HepG2 (cell line): ENCODE results near the gene EBF4. TPM values are rescaled to one million over a fixed set of nuclear protein-coding genes. Genes with fewer than 3 reads are reported as not detected.

Experiments used
- CCAR2 ChIP-seq: fragments of 200-400 bp; formaldehyde crosslinking; optimal IDR thresholded peaks from 2 replicates; pipeline ENCODE3; 2018; ENCODE audit warnings: low read depth, mild to moderate bottlenecking, low read length, moderate library complexity
- DBP ChIP-seq: sonication (generic); formaldehyde crosslinking; IDR thresholded peaks from 2 replicates; pipeline ENCODE4 v1.4.0; 2020; ENCODE audit warnings: missing genetic modification reagents; ENCODE audit errors: not compliant biosample characterization
- DNMT1 ChIP-seq: sonication (generic); formaldehyde crosslinking; IDR thresholded peaks from 2 replicates; pipeline ENCODE4 v1.5.1; 2020; ENCODE audit warnings: mild to moderate bottlenecking, missing genetic modification reagents
- ELF3 ChIP-seq: IDR thresholded peaks from 2 replicates; pipeline ENCODE4 v1.6.1; 2016; ENCODE audit warnings: missing genetic modification reagents, missing compliant biosample characterization
- FOXM1 ChIP-seq: sonication (generic); formaldehyde crosslinking; IDR thresholded peaks from 2 replicates; pipeline ENCODE4 v1.5.0; 2020; ENCODE audit warnings: missing genetic modification reagents
- GMEB2 ChIP-seq: IDR thresholded peaks from 2 replicates; pipeline ENCODE4 v1.6.1; 2016; ENCODE audit warnings: missing biosample characterization, missing genetic modification reagents, low read depth
- MZF1 ChIP-seq: sonication (generic); formaldehyde crosslinking; IDR thresholded peaks from 2 replicates; pipeline ENCODE4 v1.8.1; 2023; ENCODE audit warnings: mild to moderate bottlenecking, missing genetic modification reagents, borderline replicate concordance
- NAIF1 ChIP-seq: sonication (generic); formaldehyde crosslinking; IDR thresholded peaks from 2 replicates; pipeline ENCODE4 v1.5.0; 2020; ENCODE audit warnings: mild to moderate bottlenecking, missing genetic modification reagents, borderline replicate concordance
- NR1H2 ChIP-seq: sonication (generic); formaldehyde crosslinking; IDR thresholded peaks from 2 replicates; pipeline ENCODE4 v1.8.1; 2022; ENCODE audit warnings: low read depth, missing genetic modification reagents, borderline replicate concordance
- NR2F1 ChIP-seq, 2 experiments: fragments of 450-650 bp in 1 of 2; formaldehyde crosslinking in 1 of 2; IDR thresholded peaks; 2 replicates each; pipeline versions ENCODE4 v1.5.0 to v1.6.1; 2016 to 2020; ENCODE audit warnings: mild to moderate bottlenecking in 1 of 2, missing compliant biosample characterization in 1 of 2, missing genetic modification reagents in 1 of 2, moderate library complexity in 1 of 2
- PHF21A ChIP-seq: sonication (generic); formaldehyde crosslinking; IDR thresholded peaks from 2 replicates; pipeline ENCODE4 v1.5.0; 2020; ENCODE audit warnings: mild to moderate bottlenecking, missing genetic modification reagents
- PITX1 ChIP-seq: sonication (generic); formaldehyde crosslinking; IDR thresholded peaks from 2 replicates; pipeline ENCODE4 v1.5.1; 2020; ENCODE audit warnings: mild to moderate bottlenecking, missing genetic modification reagents
- RNF2 ChIP-seq: fragments of 450-650 bp; conservative IDR thresholded peaks from 2 replicates; pipeline ENCODE4 v1.6.1; 2016; ENCODE audit warnings: low read depth
- SMAD3 ChIP-seq: sonication (generic); formaldehyde crosslinking; IDR thresholded peaks from 2 replicates; pipeline ENCODE4 v1.4.0; 2020; ENCODE audit warnings: missing genetic modification reagents
- ZBTB21 ChIP-seq: sonication (generic); formaldehyde crosslinking; IDR thresholded peaks from 2 replicates; pipeline ENCODE4 v1.4.0; 2020; ENCODE audit warnings: missing genetic modification reagents
- ZNF569 ChIP-seq: sonication (generic); formaldehyde crosslinking; IDR thresholded peaks from 2 replicates; pipeline ENCODE4 v1.5.0; 2020; ENCODE audit warnings: mild to moderate bottlenecking, missing genetic modification reagents, moderate library complexity, borderline replicate concordance
- ZNF570 ChIP-seq: sonication (generic); formaldehyde crosslinking; IDR thresholded peaks from 2 replicates; pipeline ENCODE4 v1.4.0; 2020; ENCODE audit warnings: mild to moderate bottlenecking, missing genetic modification reagents, borderline replicate concordance
- ZNF768 ChIP-seq: sonication (generic); formaldehyde crosslinking; IDR thresholded peaks from 2 replicates; pipeline ENCODE4 v1.4.0; 2020; ENCODE audit warnings: missing genetic modification reagents
- ZNF781 ChIP-seq: sonication (generic); formaldehyde crosslinking; IDR thresholded peaks from 2 replicates; pipeline ENCODE4 v1.5.1; 2020; ENCODE audit warnings: borderline replicate concordance, mild to moderate bottlenecking, missing genetic modification reagents; ENCODE audit errors: not compliant biosample characterization
- ZNF891 ChIP-seq: sonication (generic); formaldehyde crosslinking; IDR thresholded peaks from 2 replicates; pipeline ENCODE4 v1.5.0; 2020; ENCODE audit warnings: mild to moderate bottlenecking, missing genetic modification reagents
- polyA plus RNA-seq, 8 experiments: library from polyadenylated mRNA; depleted of rRNA in 3 of 8; stranded (reverse) in 7 of 8; unstranded in 1 of 8; fragments of >200 nt; fragmentation: Illumina TruSeq in 4 of 8; extraction: Trizol in 4 of 8; gene quantifications; 2 replicates each; pipeline versions ENCODE4 v1.2.1 to v1.2.3, GENCODE V29; 2011 to 2016; ENCODE audit warnings: low read depth in 4 of 8, missing spikeins in 1 of 8, mixed read lengths in 1 of 8; ENCODE audit not compliant: insufficient read depth in 1 of 8
- total RNA-seq, 5 experiments: library from RNA; depleted of rRNA; stranded (reverse); fragments of >200 nt; fragmentation: Illumina TruSeq; extraction: Trizol; gene quantifications; 2 replicates each; pipeline ENCODE4 v1.2.3, GENCODE V29; 2016; ENCODE audit warnings: low read depth in 1 of 5
- TF ChIP-seq, protein P1 (sequence below): sonication (generic); formaldehyde crosslinking; IDR thresholded peaks from 2 replicates; pipeline ENCODE4 v1.5.0; 2020; ENCODE audit warnings: missing genetic modification reagents
- TF ChIP-seq, protein P2 (sequence below): sonication (generic); formaldehyde crosslinking; IDR thresholded peaks from 2 replicates; pipeline ENCODE4 v1.5.0; 2020; ENCODE audit warnings: mild to moderate bottlenecking, missing genetic modification reagents
- TF ChIP-seq, protein P3 (sequence below): sonication (generic); formaldehyde crosslinking; IDR thresholded peaks from 2 replicates; pipeline ENCODE4 v1.8.0; 2023; ENCODE audit warnings: mild to moderate bottlenecking, missing genetic modification reagents

Gene EBF4
- total and polyA plus RNA-seq, 2 of the 13 experiments (the other 11 are each of a cell fraction or from before 2014, with no cell fraction given), result 0.84 to 2.2 TPM

- TF ChIP-seq NAIF1 (CRISPR knock-in tag) (no peak), SMAD3 (CRISPR knock-in tag) (no peak), ZNF781 (CRISPR knock-in tag) (no peak), CCAR2 (no peak), ZNF570 (CRISPR knock-in tag) (no peak), ZNF768 (CRISPR knock-in tag) (0 out of 2 replicates have a peak, but pooled peaks have one; percentile 2), ELF3 (CRISPR knock-in tag) (0 out of 2 replicates have a peak, but pooled peaks have one; percentile 25), MZF1 (CRISPR knock-in tag) (no peak), NR2F1 (CRISPR knock-in tag; IDR thresholded peaks at IDR 0.05) (0 out of 4 replicates have a peak, but pooled peaks of 1 of the 2 experiments have one; percentile 7), FOXM1 (no peak), DBP (CRISPR knock-in tag) (no peak), PITX1 (no peak), ZBTB21 (CRISPR knock-in tag) (no peak), RNF2 (no peak), DNMT1 (CRISPR knock-in tag) (no peak), PHF21A (CRISPR knock-in tag) (no peak), ZNF891 (CRISPR knock-in tag) (no peak), NR1H2 (CRISPR knock-in tag) (no peak), ZNF569 (CRISPR knock-in tag) (no peak), GMEB2 (CRISPR knock-in tag) (no peak)
- TF ChIP-seq, protein P1, sequence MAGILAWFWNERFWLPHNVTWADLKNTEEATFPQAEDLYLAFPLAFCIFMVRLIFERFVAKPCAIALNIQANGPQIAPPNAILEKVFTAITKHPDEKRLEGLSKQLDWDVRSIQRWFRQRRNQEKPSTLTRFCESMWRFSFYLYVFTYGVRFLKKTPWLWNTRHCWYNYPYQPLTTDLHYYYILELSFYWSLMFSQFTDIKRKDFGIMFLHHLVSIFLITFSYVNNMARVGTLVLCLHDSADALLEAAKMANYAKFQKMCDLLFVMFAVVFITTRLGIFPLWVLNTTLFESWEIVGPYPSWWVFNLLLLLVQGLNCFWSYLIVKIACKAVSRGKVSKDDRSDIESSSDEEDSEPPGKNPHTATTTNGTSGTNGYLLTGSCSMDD (CRISPR knock-in tag), result peak; percentile 77; the same call in 1 of the 2 replicates
- TF ChIP-seq, protein P2, sequence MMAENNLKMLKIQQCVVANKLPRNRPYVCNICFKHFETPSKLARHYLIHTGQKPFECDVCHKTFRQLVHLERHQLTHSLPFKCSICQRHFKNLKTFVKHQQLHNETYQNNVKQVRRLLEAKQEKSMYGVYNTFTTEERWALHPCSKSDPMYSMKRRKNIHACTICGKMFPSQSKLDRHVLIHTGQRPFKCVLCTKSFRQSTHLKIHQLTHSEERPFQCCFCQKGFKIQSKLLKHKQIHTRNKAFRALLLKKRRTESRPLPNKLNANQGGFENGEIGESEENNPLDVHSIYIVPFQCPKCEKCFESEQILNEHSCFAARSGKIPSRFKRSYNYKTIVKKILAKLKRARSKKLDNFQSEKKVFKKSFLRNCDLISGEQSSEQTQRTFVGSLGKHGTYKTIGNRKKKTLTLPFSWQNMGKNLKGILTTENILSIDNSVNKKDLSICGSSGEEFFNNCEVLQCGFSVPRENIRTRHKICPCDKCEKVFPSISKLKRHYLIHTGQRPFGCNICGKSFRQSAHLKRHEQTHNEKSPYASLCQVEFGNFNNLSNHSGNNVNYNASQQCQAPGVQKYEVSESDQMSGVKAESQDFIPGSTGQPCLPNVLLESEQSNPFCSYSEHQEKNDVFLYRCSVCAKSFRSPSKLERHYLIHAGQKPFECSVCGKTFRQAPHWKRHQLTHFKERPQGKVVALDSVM, result no peak
- TF ChIP-seq, protein P3, sequence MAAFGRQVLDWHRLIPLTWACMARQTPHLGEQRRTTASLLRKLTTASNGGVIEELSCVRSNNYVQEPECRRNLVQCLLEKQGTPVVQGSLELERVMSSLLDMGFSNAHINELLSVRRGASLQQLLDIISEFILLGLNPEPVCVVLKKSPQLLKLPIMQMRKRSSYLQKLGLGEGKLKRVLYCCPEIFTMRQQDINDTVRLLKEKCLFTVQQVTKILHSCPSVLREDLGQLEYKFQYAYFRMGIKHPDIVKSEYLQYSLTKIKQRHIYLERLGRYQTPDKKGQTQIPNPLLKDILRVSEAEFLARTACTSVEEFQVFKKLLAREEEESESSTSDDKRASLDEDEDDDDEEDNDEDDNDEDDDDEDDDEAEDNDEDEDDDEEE (CRISPR knock-in tag), result peak; percentile 94; the same call in 1 of the 2 replicates
Measured at GRCh38 chr20:2752567-2753460, 60.2 kb downstream of the EBF4 start (continued).
